Loucy (cell line): Measurements from ENCODE around the gene PRR5.

Experiments
- EZH2phosphoT487 ChIP-seq: fragments of 200-600 bp; IDR thresholded peaks from 2 replicates; pipeline ENCODE4 v1.6.1; 2018; ENCODE audit warnings: antibody characterized with exemption, mild to moderate bottlenecking, moderate library complexity, borderline replicate concordance
- TF ChIP-seq, protein P1 (sequence below): fragments of 200-600 bp; sonication (generic); conservative IDR thresholded peaks from 2 replicates; pipeline ENCODE4 v1.5.1; 2014; ENCODE audit warnings: mild to moderate bottlenecking, antibody characterized with exemption, low read length

DNA sequence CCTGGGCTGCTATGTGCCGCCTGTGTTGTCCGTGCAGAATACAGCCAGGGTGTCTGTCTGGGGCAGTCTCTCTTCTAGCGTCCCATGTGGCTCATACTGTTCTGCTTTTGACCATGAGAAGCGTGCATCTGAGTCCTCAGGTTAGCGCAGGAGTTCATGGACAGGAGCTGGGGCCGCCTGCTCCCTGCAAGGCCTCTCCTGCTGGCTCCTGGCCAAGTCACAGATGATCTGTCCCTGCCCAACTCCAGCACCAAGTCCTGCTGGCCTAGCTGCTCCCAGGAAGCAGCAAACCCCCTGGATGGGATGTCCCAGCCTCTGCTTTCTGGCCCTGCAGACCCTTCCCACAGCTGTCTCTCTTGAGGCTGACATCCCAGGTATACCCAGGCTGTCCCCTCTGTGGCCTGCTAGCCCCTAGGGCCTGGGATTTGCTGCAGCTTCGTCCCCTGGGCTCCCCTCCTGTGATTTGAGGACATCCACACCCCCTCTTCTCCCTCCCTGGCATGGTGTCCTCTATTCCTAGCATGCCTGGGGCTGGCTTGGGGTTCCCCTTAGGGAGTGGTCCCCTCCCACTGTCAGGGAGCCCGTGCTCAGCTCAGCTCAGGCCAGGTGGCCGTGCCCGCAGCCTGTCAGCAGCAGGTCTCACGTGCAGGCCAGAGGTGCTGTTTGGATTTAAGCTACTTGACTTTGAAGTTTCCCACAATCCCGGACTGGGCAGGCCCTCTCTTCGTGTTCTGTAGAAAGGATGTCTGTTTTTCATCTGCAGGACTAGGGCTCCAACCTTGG, 17.8 kb downstream of the PRR5 start:
- TF ChIP-seq, protein P1, sequence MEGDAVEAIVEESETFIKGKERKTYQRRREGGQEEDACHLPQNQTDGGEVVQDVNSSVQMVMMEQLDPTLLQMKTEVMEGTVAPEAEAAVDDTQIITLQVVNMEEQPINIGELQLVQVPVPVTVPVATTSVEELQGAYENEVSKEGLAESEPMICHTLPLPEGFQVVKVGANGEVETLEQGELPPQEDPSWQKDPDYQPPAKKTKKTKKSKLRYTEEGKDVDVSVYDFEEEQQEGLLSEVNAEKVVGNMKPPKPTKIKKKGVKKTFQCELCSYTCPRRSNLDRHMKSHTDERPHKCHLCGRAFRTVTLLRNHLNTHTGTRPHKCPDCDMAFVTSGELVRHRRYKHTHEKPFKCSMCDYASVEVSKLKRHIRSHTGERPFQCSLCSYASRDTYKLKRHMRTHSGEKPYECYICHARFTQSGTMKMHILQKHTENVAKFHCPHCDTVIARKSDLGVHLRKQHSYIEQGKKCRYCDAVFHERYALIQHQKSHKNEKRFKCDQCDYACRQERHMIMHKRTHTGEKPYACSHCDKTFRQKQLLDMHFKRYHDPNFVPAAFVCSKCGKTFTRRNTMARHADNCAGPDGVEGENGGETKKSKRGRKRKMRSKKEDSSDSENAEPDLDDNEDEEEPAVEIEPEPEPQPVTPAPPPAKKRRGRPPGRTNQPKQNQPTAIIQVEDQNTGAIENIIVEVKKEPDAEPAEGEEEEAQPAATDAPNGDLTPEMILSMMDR = no peak
- TF ChIP-seq EZH2phosphoT487 = no peak
